Common myeloid progenitor, CD34-positive (primary cell): Measurements from ENCODE around the gene CNMD.
"Not testable (repeated sequence)": the region's sequence is repeated elsewhere in the genome, so short reads cannot be mapped to it uniquely, and the experiment has no call there.

Source experiments
- CTCF ChIA-PET: fragments of 350-600 bp; sonication (Branson Sonifier 250); formaldehyde crosslinking; loops from one replicate; lab custom pipeline; 2021; ENCODE audit warnings: antibody characterized with exemption; lab: Charles Lee
- POLR2A ChIA-PET: fragments of 350-600 bp; sonication (Branson Sonifier 250); formaldehyde crosslinking; loops from one replicate; lab custom pipeline; 2021; ENCODE audit warnings: antibody characterized with exemption; lab: Charles Lee
- DNase-seq, 3 donors: peaks; one replicate each; pipeline versions ENCODE4 v3.0.0 to v3.0.0-alpha.2; 2013
- H3K27ac ChIP-seq, 2 experiments: 1 replicate in 1 of 2; 2 replicates in 1 of 2; pipeline ENCODE4 v1.7.0; 2013; ENCODE audit warnings: inconsistent platforms in 2 of 2, low read length in 2 of 2, mild to moderate bottlenecking in 2 of 2, low read depth in 1 of 2, moderate library complexity in 1 of 2; ENCODE audit not compliant: severe bottlenecking in 2 of 2, insufficient read depth in 1 of 2, poor library complexity in 1 of 2
- H3K27me3 ChIP-seq, 5 experiments: replicated peaks in 2 of 5; 1 replicate in 3 of 5; 2 replicates in 2 of 5; pipeline versions ENCODE4 v1.6.1 to v1.7.0; 2013; ENCODE audit warnings: low read length in 4 of 5, mild to moderate bottlenecking in 2 of 5, moderate library complexity in 2 of 5, inconsistent platforms in 1 of 5; ENCODE audit not compliant: insufficient read depth in 5 of 5, control insufficient read depth in 4 of 5
- H3K36me3 ChIP-seq, 4 experiments: 1 replicate in 2 of 4; 2 replicates in 2 of 4; pipeline versions ENCODE4 v1.6.1 to v1.7.0; 2013; ENCODE audit warnings: low read length in 3 of 4, control low read depth in 1 of 4, mild to moderate bottlenecking in 1 of 4; ENCODE audit not compliant: control insufficient read depth in 4 of 4, insufficient read depth in 4 of 4
- H3K4me1 ChIP-seq, 4 experiments: 1 replicate in 3 of 4; 2 replicates in 1 of 4; pipeline versions ENCODE4 v1.6.1 to v1.7.1; 2013; ENCODE audit warnings: low read length in 3 of 4, mild to moderate bottlenecking in 3 of 4, control low read depth in 1 of 4, inconsistent platforms in 1 of 4, moderate library complexity in 1 of 4; ENCODE audit not compliant: control insufficient read depth in 4 of 4, insufficient read depth in 4 of 4; ENCODE audit errors: control extremely low read depth in 1 of 4
- H3K4me3 ChIP-seq, 7 experiments: 1 replicate in 4 of 7; 2 replicates in 3 of 7; pipeline versions ENCODE4 v1.5.1 to v1.7.0; 2013; ENCODE audit warnings: mild to moderate bottlenecking in 7 of 7, low read length in 6 of 7, moderate library complexity in 6 of 7, inconsistent platforms in 2 of 7, low read depth in 2 of 7, control low read depth in 1 of 7; ENCODE audit not compliant: insufficient read depth in 4 of 7, control insufficient read depth in 1 of 7; ENCODE audit errors: extremely low read depth in 1 of 7
- H3K9me3 ChIP-seq, 5 experiments: 1 replicate in 4 of 5; 2 replicates in 1 of 5; pipeline versions ENCODE4 v1.6.1 to v1.7.1; 2013; ENCODE audit warnings: low read length in 4 of 5, mild to moderate bottlenecking in 2 of 5, inconsistent platforms in 1 of 5, low read depth in 1 of 5, moderate library complexity in 1 of 5; ENCODE audit not compliant: control insufficient read depth in 4 of 5, insufficient read depth in 2 of 5; ENCODE audit errors: control extremely low read depth in 1 of 5
- WGBS: methylation state at CpG from one replicate; pipeline ENCODE4 v1.1.5; 2013; ENCODE audit not compliant: insufficient coverage; 5-methylcytosine and 5-hydroxymethylcytosine counted together

Gene CNMD

GRCh38 chr13:52701728-52702465 lies 37.7 kb downstream of the CNMD start:
- Histone ChIP-seq H3K27ac (peak overlapping the region in 1 of 2 experiments; percentile 67), H3K4me1 (peaks cover 19 to 34% (median 25%) of the 10 kb centered on the region in 4 experiments), H3K9me3 (no peaks in the 10 kb centered on the region), H3K4me3 (peak overlapping the region in 1 of 7 experiments; percentile 12), H3K36me3 (peaks cover 0 to 7% (median 1%) of the 10 kb centered on the region in 4 experiments), H3K27me3 (no peaks in the 10 kb centered on the region)
- CTCF ChIA-PET = interaction anchor here (1.0 to 3.7 kb wide), 7 partner anchors 9 to 147 kb away, joined by 3 to 19 read pairs (median 4); partner anchors contain the start of gene PCDH8
- POLR2A ChIA-PET = interaction anchor here (1.8 kb wide), 1 partner anchor 49 kb away, joined by 6 read pairs; the partner anchor contains the start of gene SUGT1
- 80% methylated on average over 1 of the region's 6 CpGs for WGBS
- DNase-seq = peak; percentile 42 to 86 (median 75)

DNA sequence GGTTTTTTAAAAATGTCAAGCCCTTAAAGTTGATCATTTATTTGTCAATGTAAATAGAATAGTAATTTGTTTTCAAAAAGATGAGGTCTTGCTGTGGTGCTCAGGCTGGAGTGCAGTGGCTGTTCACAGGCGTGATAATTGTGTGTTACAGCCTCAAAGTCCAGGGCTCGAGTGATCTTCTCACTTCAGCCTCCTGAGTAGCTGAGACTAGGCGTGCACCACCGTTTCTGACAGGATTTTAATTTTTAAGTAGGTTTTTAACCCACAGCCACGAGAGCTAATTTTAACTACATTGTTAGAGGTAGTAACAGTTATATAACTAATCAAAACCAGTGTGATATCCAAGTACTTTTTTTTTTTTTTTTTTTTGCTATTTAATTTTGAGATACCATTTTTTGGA lies 43.1 kb downstream of the CNMD start:
- DNase-seq = no peak

GRCh38 chr13:52695856-52696255 lies 43.8 kb downstream of the CNMD start:
- ChIA-PET POLR2A (no interaction called here), CTCF (interaction anchor here (1.1 to 2.0 kb wide), 2 partner anchors 14 to 33 kb away, joined by 3 to 7 read pairs; no protein-coding TSS in a partner anchor)
- WGBS = 91% methylated on average over 3 of the region's 3 CpGs
- Histone ChIP-seq H3K27me3 (no peaks in the 10 kb centered on the region), H3K27ac (no peak overlapping the region), H3K4me1 (peaks cover 0 to 1% (median 0%) of the 10 kb centered on the region in 4 experiments), H3K9me3 (no peaks in the 10 kb centered on the region), H3K4me3 (no peak overlapping the region), H3K36me3 (peaks cover 0 to 11% (median 5%) of the 10 kb centered on the region in 4 experiments)
- DNase-seq = peak in 2 of 3 donors; percentile 21 to 46

More for the DNA sequence above, 43.1 kb downstream of the CNMD start:
- H3K9me3 ChIP-seq = no peaks in the 10 kb centered on the region
- no peak overlapping the region for H3K27ac ChIP-seq
- 93% methylated on average over 2 of the region's 5 CpGs for WGBS
- no peaks in the 10 kb centered on the region for H3K27me3 ChIP-seq
- peaks cover 0 to 8% (median 5%) of the 10 kb centered on the region in 4 experiments for H3K36me3 ChIP-seq
- POLR2A ChIA-PET = no interaction called here
- no peak overlapping the region for H3K4me3 ChIP-seq
- peaks cover 2 to 6% (median 5%) of the 10 kb centered on the region in 4 experiments for H3K4me1 ChIP-seq
- CTCF ChIA-PET = interaction anchor here (0.8 to 2.0 kb wide), 2 partner anchors 13 to 33 kb away, joined by 3 to 7 read pairs; no protein-coding TSS in a partner anchor

GRCh38 chr13:52686376-52686775 lies 53.2 kb downstream of the CNMD start:
- H3K36me3 ChIP-seq = peaks cover 8 to 42% (median 30%) of the 10 kb centered on the region in 4 experiments

GRCh38 chr13:52685806-52686205 lies 53.8 kb downstream of the CNMD start:
- H3K9me3 ChIP-seq, POLR2A ChIA-PET, H3K27me3 ChIP-seq, H3K4me1 ChIP-seq, DNase-seq, H3K27ac ChIP-seq, H3K4me3 ChIP-seq: not testable (repeated sequence)
- 100% methylated on average over 7 of the region's 9 CpGs for WGBS
- peaks cover 8 to 45% (median 32%) of the 10 kb centered on the region in 4 experiments for H3K36me3 ChIP-seq
- CTCF ChIA-PET = interaction anchor here (1.2 kb wide), 1 partner anchor 13 kb away, joined by 3 read pairs; no protein-coding TSS in a partner anchor

More at GRCh38 chr13:52686376-52686775, 53.2 kb downstream of the CNMD start:
- CTCF ChIA-PET = no interaction called here
- H3K4me3 ChIP-seq = no peak overlapping the region
- no peak for DNase-seq
- no peaks in the 10 kb centered on the region for H3K9me3 ChIP-seq
- no peak overlapping the region for H3K27ac ChIP-seq
- H3K4me1 ChIP-seq = no peaks in the 10 kb centered on the region
- POLR2A ChIA-PET = no interaction called here
- WGBS = no CpG with 5 or more reads among the region's 4 CpGs
- no peaks in the 10 kb centered on the region for H3K27me3 ChIP-seq

GRCh38 chr13:52677823-52678222 lies 61.8 kb downstream of the CNMD start:
- H3K9me3 ChIP-seq = no peaks in the 10 kb centered on the region
- H3K27me3 ChIP-seq = no peaks in the 10 kb centered on the region
- H3K4me1 ChIP-seq = peaks cover 0 to 4% (median 1%) of the 10 kb centered on the region in 4 experiments
- WGBS = 100% methylated on average over 1 of the region's 1 CpG
- H3K36me3 ChIP-seq = peaks cover 11 to 40% (median 28%) of the 10 kb centered on the region in 4 experiments
- ChIA-PET POLR2A (no interaction called here), CTCF (interaction anchor here (1.1 to 2.0 kb wide), 2 partner anchors 10 to 61 kb away, joined by 3 to 8 read pairs; partner anchors contain the start of gene CNMD)
- H3K4me3 ChIP-seq = no peak overlapping the region
- no peak for DNase-seq
- H3K27ac ChIP-seq = no peak overlapping the region
